GM12892 (cell line): ENCODE results near the gene ATXN10.

Experiments used
- DNase-seq: peaks from one replicate; pipeline ENCODE4 v3.0.0; 2011; ENCODE audit not compliant: insufficient read length
- FAIRE-seq: peaks from 2 replicates; lab custom pipeline; 2011; peaks lifted over from hg19 to GRCh38; lab: Jason Lieb, UNC
- POLR2A ChIP-seq: IDR thresholded peaks from 2 replicates; pipeline ENCODE4 v1.6.1; 2011; ENCODE audit warnings: low read depth, low read length, control low read depth
- POLR2AphosphoS5 ChIP-seq: IDR thresholded peaks from 2 replicates; pipeline ENCODE4 v1.6.1; 2011; ENCODE audit warnings: low read depth, low read length, control low read depth
- TAF1 ChIP-seq: IDR thresholded peaks from 2 replicates; pipeline ENCODE4 v1.6.1; 2011; ENCODE audit warnings: low read depth, mild to moderate bottlenecking, control low read depth, low read length, borderline replicate concordance

ATXN10 gene

DNA sequence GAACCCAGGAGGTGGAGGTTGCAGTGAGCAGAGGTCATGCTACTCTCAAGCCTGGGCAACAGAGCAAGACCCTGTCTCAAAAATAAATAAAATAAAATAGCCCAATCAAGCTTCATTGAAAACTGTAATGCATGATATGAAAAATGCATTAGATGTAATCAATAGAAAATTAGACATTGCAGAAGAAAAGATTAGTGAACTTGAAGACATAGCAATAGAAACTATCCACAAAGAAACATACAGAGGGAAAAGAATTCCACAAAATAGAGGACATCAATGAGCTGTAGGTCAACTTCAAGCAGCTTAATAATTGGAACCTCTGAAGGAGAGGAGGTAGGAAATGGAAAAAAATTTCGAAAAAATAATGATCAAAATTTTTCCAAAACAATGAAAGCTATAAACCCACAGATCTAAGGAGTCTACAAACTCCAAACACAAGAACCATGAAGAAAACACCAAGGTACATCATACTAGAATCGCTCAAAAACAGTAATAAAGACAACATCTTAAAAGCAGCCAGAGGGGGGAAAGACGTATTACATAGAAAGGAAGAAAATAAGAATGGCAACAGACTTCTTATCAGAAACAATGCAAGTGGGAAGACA is 201.1 kb downstream of the ATXN10 start:
- TF ChIP-seq TAF1, result no peak
- FAIRE-seq (no peak), DNase-seq (no peak)

DNA sequence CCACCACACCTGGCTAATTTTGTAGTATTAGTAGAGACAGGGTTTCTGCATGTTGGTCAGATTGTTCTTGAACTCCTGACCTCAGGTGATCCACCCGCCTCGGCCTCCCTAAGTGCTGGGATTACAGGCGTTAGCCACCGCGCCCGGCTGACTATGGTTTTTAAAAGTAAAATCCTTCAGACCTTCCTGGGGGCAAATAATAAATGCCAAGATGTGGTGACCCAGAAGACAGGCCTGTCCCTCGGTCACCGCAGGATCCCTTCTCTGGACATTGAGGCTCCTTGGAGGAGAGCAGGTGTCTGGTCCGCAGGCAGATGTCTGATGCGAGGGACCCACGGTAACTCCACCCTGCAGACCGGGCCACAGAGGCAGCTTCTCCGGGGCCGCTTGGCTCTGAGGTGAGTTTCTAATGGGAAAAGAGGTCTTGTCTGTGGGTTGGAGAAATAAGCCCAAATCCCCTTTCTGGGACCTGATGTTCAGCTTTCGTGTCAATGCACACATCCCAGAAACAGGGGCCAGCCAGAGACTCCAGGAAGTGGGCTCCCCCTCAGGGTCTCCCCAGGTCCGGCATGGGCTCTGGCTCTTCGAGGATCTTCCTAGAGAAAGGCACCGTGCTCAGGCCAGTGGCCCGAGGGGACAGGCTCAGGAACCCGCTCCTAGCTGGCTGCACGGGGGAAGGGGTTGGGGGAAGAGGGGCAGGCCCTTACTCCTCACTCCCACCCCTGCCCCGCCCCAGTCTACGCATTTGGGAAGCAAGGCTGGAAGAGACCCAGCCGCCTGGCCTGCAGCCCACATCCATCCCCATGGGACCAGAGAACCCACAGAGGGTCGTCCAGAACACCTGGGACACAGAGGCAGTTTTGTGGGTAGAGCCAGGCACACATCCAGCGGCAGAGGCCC is 204.8 kb downstream of the ATXN10 start:
- TF ChIP-seq POLR2A (no peak), TAF1 (no peak), POLR2AphosphoS5 (no peak)
- DNase-seq, result no peak
- FAIRE-seq, result no peak

DNA sequence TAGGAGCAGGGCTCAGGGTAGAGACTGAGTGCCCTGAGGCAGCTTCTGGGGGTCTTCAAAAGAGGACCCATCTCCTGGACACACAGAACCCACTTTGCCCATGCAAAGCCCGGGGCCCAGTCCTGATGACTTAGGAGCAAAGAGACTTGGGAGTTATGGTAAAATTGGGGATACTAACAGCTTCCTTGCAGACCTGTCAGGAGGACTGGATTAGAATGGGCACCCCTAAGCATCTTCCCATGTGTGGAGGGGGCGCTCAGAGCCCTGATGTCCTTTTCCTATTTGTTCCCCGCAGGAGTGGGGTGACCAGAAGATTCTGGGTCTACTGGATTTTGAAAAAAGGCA is 205.4 kb downstream of the ATXN10 start:
- no peak for FAIRE-seq

DNA sequence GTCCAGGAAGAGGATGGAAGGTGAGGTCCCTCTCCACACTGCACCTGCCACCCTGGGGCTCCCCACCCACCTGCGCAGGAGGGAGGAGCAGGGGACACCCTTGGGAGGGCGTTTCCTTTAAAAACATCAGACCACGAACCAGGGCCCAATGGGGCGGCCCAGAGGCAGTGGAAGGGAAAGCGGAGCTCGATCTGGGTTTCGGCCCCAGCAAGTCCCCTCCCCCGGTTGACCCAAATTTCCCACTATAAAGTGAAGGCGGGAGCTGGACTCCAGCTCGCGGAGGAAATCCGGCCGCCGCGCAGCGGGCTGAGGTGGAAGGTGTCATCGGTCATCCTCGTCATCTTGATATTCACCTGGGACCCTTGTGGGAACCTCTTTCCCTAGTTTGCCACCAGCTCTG is 206.0 kb downstream of the ATXN10 start:
- TF ChIP-seq POLR2A, result no peak
- no peak for TF ChIP-seq TAF1
- no peak for TF ChIP-seq POLR2AphosphoS5
- FAIRE-seq, result no peak
- DNase-seq, result no peak

More for the DNA sequence above, 205.4 kb downstream of the ATXN10 start:
- TF ChIP-seq POLR2AphosphoS5 (no peak), POLR2A (no peak), TAF1 (no peak)
- no peak for DNase-seq

DNA sequence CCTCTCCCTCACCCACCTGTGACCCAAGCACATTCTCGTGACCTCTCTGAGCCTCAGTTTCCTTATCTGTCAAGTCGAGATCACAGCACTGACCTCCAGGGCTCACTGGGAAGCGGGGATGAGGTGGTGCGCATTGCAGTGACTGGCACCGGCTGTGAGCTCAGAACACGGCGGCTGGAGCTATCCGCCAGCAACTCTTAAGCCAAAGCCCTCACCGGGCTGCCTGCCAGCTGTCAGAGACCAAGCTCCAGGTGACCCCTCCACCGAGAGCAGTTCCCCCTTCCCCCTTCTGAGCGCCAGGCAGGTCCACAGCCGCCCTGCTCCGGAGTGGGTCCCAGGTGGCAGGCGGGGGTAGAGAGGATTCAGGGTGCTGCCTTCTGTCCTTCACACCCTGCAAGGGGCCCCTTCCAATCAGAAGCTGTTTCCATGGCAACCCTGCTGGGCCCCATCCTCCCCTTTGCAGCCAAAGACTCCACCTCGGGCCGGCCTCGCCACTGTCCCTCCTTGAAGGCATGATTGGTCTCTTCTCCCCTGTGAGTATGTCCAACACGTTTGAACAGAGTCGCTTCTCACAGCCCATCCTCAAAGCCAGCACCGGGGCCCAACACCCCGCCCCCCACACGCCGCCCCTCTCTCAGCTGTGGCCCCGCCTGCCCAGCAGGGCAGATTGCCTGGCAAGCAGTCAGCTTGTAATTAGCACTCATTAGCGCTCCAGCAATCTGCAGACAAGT is 206.6 kb downstream of the ATXN10 start:
- FAIRE-seq (no peak), DNase-seq (no peak)
- no peak for TF ChIP-seq TAF1
- no peak for TF ChIP-seq POLR2AphosphoS5
- no peak for TF ChIP-seq POLR2A

DNA sequence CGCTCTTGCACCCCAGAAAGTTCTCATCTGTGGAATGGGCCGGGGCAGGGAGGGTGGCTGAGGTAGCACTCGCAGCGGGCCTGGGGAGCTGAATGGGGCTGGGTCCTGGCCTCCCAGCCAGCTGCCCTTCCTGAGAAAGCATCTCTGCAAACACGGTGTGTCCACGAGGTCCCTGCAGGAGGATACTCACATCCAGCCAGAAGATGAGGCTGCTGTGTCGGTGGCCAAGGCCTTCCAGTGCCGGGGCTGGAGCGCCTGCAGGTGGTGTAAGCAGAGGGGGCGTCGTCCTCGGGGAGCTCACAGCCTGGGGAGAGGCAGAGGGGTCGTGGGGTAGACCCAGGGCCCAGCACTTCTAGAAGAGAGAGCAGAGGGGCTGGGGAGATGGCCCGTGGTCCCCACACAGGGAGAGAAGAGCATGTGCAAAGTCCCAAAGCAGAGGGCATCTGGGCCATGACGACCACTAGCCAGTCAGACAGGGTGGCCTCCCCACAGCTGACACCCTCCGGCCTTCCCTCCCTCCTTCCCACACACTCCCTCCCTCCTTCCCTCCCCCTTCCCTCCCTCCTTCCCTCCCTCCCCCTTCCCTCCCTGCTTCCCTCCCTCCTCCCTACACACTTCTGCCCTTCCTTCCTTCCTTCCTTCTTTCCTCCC is 207.4 kb downstream of the ATXN10 start:
- FAIRE-seq (no peak), DNase-seq (no peak)
- TF ChIP-seq TAF1, result no peak
- no peak for TF ChIP-seq POLR2AphosphoS5
- TF ChIP-seq POLR2A, result no peak

DNA sequence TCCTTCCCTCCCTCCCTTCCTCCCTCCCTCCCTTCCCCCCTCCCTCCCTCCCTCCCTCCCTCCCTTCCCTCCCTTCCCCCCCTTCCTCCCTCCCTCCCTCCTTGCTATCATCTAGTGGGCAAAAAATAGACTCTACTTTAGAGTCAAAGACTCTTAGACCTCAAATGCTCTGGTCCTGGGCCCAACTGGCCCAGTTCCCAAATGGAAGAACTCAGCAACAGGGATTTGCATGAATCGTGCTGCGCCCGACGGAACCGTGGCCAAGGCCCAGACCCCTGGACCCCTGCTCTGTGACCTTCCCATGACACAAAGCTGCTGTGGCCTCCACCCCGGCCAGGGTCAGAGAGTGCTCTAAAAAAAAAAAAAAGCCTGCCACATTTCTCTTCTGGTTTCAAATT is 207.9 kb downstream of the ATXN10 start:
- DNase-seq (no peak), FAIRE-seq (no peak)
- no peak for TF ChIP-seq TAF1
- no peak for TF ChIP-seq POLR2AphosphoS5
- TF ChIP-seq POLR2A, result no peak

DNA sequence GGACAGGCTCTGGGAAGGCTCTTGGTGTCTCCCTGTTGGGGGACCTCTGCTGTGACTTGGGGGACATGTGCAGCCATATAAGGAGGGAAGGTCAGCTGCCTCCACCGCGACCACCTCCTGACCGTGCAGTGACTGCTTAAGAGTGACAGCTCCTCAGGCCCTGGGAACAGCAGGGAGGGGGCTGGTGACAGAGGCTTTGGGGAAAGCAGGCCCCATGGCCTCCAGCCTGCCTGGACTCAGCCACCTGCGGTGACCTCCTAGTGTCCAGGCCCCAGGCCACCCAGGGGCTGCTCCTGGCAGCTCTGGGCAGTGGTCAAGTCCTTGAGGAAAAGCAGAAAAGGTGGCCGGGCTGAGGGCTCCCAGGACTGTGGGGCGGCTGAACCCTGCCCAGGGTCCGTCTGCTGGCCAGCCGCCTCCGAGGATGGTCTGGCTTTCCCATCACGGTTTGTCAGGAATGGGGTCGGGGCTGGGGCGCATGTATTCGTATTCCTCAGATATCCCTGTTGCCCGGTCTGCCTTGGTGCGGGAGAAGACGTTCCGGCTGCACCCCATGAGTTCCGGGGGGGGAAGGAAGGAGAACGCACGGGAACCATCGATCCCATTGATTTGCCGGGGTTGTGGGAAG is 208.6 kb downstream of the ATXN10 start:
- FAIRE-seq, result no peak
- no peak for DNase-seq
- TF ChIP-seq POLR2A (no peak), POLR2AphosphoS5 (no peak), TAF1 (no peak)

DNA sequence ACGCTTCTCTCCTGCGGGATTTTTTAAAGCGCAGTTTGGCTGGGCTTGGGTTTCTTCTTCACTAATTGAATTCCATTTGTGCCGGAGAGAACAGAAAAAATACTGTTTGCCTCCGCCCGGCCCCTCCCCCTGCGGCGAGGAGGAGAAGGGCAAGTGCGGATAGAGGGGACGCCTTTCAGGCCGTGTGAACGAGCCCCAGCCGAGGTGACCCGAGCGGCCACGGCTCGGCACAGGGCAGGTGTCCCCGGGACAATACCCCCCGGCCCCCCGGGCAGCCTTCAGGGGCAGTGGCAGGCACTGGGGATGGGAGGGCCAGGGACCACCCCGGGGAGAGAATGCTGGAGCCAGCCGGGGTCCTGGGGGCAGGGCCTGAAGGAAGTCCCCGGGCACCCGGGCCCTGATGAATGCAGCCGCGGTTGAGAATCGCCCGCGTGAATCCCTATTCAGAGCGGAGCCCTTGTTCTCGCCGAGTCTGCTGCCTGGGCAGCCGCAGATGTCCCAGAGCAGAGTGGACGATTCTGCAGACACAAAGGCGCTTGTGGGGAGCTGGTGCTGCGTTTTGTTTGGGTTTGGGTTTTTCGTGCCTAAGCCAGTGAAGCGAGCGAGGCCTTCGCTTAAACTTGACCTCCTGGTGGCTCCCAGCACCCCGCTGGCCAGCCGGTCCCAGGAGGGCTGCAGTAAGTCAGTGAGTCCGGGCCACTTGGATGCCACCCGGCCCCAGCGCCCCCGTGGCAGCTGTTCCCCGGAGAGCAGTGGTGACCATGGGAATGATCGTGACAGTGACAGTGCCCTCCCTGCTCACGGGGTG is 209.3 kb downstream of the ATXN10 start:
- TF ChIP-seq POLR2A (no peak), TAF1 (no peak), POLR2AphosphoS5 (no peak)
- no peak for FAIRE-seq
- DNase-seq, result no peak

DNA sequence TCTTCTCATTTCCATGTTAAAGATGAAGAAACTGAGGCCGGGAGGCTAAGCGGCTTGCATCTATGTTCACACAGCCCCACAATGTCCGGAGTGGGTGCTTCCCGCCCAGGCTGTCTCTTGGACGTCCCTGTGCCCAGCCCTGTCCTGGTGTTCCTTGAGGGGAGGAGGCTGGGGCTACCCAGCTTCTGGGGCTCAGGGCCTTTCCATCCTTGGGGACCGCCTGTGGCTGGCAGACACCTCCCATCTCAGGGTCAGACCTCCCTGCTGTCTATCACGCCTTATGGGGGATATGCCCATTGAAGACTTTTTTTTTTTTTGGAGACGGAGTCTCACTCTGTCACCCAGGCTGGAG is 209.9 kb downstream of the ATXN10 start:
- TF ChIP-seq POLR2A, result no peak
- TF ChIP-seq POLR2AphosphoS5, result no peak
- TF ChIP-seq TAF1, result no peak
- DNase-seq (no peak), FAIRE-seq (no peak)
